IgD-negative memory B cell (primary cell): ENCODE data around the gene ERC2. TPM values are rescaled to one million over a fixed set of nuclear protein-coding genes. Genes with fewer than 3 reads are reported as not detected.
"Not testable (repeated sequence)": the region's sequence is repeated elsewhere in the genome, so short reads cannot be mapped to it uniquely, and the experiment has no call there.

Source experiments
- H3K27ac Mint-ChIP-seq, 3 donors: one replicate each; pipeline ENCODE4 v1.8.0; 2020 to 2022; ENCODE audit warnings: mild to moderate bottlenecking in 3 of 3, mixed read lengths in 3 of 3, moderate library complexity in 1 of 3
- H3K27me3 Mint-ChIP-seq: one replicate; pipeline ENCODE4 v1.8.0; 2021; ENCODE audit warnings: mixed read lengths
- H3K36me3 Mint-ChIP-seq: one replicate; pipeline ENCODE4 v1.8.0; 2020; ENCODE audit warnings: mild to moderate bottlenecking, mixed read lengths
- H3K4me1 Mint-ChIP-seq, 3 donors: one replicate each; pipeline ENCODE4 v1.8.0; 2020 to 2022; ENCODE audit warnings: mixed read lengths in 3 of 3, mild to moderate bottlenecking in 1 of 3
- H3K4me3 Mint-ChIP-seq, 4 donors: one replicate each; pipeline ENCODE4 v1.8.0; 2020 to 2022; ENCODE audit warnings: mild to moderate bottlenecking in 4 of 4, mixed read lengths in 4 of 4, moderate library complexity in 3 of 4
- H3K9me3 Mint-ChIP-seq, 3 donors: one replicate each; pipeline ENCODE4 v1.8.0; 2020 to 2021; ENCODE audit warnings: mixed read lengths in 3 of 3, mild to moderate bottlenecking in 1 of 3
- polyA plus RNA-seq: library from polyadenylated mRNA; unstranded; fragments of 300-500 nt; fragmentation: Illumina TruSeq; gene quantifications from one replicate; pipeline ENCODE4 v1.2.3, GENCODE V29; 2021

Gene ERC2
- not detected for polyA plus RNA-seq

DNA sequence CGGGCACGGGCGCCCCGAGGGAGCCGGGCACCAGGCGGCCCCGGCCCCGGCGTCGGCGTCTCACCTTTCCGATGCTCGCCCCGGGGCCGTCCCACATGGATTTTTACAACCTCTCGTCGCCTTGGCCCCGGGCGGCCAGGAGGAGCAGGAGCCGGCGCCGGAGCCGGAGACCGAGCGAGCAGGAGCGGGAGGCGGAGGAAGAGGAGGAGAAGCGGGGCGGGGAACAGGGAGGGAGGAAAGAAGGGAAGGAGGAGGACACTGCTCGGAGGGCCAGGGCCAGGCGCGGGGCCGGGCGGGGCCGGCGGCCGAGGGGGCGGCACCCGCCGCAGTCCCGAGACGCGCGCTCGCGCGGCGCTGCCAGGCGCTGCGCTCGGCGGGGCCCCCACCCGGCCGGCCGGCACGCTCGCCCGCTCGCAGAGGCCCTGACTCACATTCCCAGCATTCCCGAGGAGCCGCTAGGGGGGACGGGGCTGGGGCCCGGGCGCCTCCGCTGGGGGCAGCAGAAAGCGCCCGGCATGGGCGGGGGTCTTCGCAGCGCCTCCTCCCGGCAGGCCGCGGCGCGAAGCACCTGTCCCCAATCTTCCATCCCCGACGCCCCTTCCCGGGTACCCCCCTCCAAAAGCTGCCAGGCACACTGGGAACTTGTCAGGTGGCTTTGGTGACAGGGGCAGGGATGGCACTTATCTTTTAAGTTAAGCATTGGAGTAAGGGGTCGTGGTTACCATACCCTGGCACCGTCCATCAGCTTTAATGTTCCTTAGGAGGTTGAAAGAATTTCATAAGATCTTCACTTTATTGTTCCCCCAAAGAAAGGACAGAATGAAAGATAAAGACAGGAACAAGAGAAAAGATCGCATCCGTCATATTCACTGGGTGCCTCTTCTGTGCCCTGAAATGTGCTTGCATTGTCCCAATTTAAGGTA lies at the start of gene ERC2:
TSS of gene ERC2 (minus strand) at position 284 of the 923 bp plus-strand sequence.
- no peaks in the 10 kb centered on the region for H3K36me3 Mint-ChIP-seq

DNA sequence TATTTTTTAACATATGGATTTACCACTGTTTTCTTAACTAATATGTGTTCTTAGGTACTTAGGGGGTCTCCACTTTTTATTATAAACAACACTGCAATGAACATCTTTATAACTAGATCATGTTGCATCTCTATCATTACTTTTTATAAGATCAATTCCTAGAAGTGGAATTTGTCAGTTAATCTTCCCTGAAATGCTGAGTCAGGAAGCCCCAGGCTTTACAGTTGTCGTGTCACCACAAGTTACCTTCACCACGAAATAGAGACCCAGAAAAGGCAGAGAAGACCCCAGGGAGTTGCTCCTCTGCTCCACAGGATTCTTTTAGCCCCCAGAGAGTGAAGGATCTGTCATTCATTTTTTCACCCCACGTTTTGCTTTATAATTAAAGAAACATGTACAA lies 34.5 kb upstream of the ERC2 start:
- peaks cover 19% of the 10 kb centered on the region for H3K27me3 Mint-ChIP-seq
- H3K4me3 Mint-ChIP-seq, result no peak overlapping the region
- no peaks in the 10 kb centered on the region for H3K36me3 Mint-ChIP-seq

More for the DNA sequence above, at the start of gene ERC2:
- H3K27me3 Mint-ChIP-seq, result peaks cover 39% of the 10 kb centered on the region
- peak within 1 kb of the TSS in 3 of 4 donors; percentile 66 to 88 (median 73) for H3K4me3 Mint-ChIP-seq
- H3K9me3 Mint-ChIP-seq, result no peaks in the 10 kb centered on the region
- peaks cover 0 to 3% (median 0%) of the 10 kb centered on the region in 3 donors for H3K4me1 Mint-ChIP-seq
- H3K27ac Mint-ChIP-seq, result no peak within 1 kb of the TSS

DNA sequence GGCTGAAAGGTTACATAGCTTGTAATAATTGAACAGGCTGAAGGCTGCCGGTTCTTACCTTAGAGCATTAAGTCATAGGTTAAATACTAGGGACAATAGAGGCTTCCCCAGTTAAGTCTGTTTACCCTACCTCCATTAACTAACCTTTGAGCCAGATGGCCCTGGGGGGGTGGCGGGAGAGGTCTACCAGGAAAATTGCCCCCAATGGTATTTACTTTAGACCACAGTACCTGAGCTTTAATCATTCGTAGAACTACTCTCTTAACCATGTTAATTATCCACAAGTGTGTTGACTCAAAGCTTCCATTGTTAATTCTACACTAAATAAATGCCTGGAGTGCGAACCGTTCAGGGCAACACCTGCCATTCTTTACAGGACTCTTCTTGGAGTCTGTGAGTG lies 28.1 kb upstream of the ERC2 start:
- H3K27me3 Mint-ChIP-seq, H3K36me3 Mint-ChIP-seq, H3K27ac Mint-ChIP-seq, H3K4me3 Mint-ChIP-seq, H3K4me1 Mint-ChIP-seq: not testable (repeated sequence)
- H3K9me3 Mint-ChIP-seq, result peaks cover 0 to 13% (median 4%) of the 10 kb centered on the region in 3 donors

More for the DNA sequence above, 34.5 kb upstream of the ERC2 start:
- H3K4me1 Mint-ChIP-seq, result no peaks in the 10 kb centered on the region
- peaks cover 4 to 8% (median 6%) of the 10 kb centered on the region in 3 donors for H3K9me3 Mint-ChIP-seq
- H3K27ac Mint-ChIP-seq, result no peak overlapping the region

DNA sequence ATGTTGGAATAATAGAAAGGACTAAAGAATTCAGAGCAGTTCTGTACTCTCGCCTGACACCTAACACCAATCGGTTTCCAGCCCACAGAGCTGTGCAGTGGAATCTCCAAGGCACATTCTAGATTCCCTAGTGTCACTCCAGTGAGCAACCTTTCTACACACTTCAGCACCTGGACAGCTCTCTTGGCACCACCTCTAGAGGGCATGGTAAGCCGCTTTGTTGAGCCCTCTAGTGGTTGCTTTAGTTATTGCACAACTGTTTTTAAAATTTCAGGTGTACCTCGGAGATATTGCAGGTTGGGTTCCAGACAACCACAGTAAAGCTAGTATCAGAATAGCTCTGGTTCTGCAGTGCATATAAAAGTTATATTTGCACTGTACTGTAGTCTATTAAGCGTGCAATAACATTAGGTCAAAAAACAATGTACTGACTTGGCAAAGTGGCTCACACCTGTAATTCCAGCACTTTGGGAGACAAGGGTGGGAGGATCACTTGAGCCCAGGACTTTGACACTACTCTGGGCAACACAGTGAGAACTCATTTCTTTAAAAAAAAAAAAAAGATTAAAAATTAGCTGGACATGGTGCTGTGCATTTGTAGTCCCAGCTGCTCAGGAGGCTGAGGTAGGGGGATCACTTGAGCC lies 26.5 kb upstream of the ERC2 start:
- Mint-ChIP-seq H3K9me3 (peaks cover 0 to 11% (median 4%) of the 10 kb centered on the region in 3 donors), H3K36me3 (no peaks in the 10 kb centered on the region), H3K4me1 (peaks cover 0 to 3% (median 0%) of the 10 kb centered on the region in 3 donors), H3K4me3 (no peak overlapping the region), H3K27me3 (peaks cover 8% of the 10 kb centered on the region), H3K27ac (no peak overlapping the region)

DNA sequence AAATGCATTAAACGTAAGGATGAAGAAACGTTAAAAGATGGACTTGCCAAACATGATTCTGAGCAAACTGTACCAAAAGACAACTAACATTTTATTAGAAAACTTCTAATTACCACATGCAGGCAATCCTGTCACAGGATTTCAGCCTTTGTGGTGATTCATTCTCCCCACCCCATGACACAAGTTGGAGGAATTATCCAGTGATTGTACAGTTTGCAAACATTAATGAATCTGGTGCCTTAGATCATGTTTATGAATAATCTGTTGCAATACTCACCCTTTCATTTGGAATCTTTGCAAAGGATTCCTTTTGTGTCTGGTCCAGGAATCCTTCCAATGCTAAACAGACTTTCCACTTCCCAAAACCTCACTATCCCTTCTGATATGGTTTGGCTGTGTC lies 23.3 kb upstream of the ERC2 start:
- Mint-ChIP-seq H3K4me1 (peaks cover 0 to 3% (median 0%) of the 10 kb centered on the region in 3 donors), H3K36me3 (no peaks in the 10 kb centered on the region), H3K27ac (no peak overlapping the region), H3K9me3 (peaks cover 0 to 6% (median 3%) of the 10 kb centered on the region in 3 donors), H3K4me3 (no peak overlapping the region), H3K27me3 (peaks cover 8% of the 10 kb centered on the region)

DNA sequence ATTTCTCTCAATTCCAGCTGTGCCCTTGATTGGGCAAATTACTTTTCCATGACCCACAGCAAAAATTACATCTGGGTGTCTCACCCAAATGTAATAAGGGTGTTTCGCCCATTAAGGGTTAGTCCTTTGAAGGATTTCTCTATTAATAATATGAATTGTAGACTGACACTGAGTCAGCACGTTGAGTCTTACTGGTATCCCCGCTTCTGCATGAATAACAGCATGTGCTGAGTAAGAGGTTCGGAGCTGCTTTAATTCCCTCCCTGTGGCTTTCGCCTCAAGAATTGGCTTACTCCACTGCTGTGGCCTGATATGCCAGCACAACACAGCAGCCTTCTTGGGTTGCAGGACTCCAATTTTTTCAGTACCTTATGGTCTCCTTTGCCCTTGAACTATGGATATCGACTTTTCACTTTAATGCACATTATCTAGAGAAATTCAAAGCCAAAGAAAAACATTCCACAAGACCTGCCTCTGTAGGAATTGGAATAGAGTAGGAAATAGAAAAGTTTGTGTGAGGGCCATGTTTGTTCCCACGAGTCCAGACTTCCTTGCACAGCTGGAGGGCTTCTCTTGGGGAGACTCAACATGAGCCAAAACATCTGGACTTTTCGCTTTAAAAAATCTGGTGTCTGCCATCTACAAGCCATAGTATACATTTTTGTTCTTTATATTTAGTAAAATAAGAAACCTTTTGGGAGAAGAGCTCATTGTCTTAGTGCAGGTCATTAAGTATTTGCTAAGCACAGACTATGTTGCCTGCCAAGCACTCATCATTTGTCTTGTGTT lies 20.7 kb upstream of the ERC2 start:
- Mint-ChIP-seq H3K36me3 (no peaks in the 10 kb centered on the region), H3K9me3 (peaks cover 0 to 6% (median 3%) of the 10 kb centered on the region in 3 donors), H3K4me3 (no peak overlapping the region), H3K27ac (no peak overlapping the region), H3K27me3 (peaks cover 8% of the 10 kb centered on the region), H3K4me1 (no peaks in the 10 kb centered on the region)

DNA sequence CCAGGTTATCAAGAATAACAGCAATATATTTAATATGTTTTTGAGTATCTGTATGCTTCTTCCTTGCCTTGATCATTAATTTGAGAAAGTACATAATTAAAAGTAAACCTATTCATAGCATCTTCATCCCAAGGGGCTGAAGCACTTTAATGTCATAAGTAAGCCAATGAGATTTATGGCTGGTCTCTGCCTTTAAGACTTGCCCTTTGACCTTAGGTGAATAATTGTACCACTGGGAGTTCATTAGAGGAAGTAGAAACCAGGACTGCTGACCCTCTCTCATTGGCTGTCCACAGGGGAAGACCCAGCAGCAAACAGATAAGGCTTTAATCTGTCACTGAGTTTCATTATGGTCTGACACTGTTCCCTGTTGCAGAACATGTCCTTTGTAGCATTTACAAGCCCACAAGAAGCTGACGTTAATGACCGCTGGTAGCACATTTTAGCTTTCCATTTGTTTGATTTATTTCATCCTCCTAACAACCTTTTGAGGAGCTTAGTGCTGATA lies 16.3 kb upstream of the ERC2 start:
- Mint-ChIP-seq H3K4me3 (no peak overlapping the region), H3K9me3 (peaks cover 0 to 3% (median 0%) of the 10 kb centered on the region in 3 donors), H3K4me1 (no peaks in the 10 kb centered on the region), H3K27me3 (peaks cover 5% of the 10 kb centered on the region), H3K27ac (no peak overlapping the region), H3K36me3 (no peaks in the 10 kb centered on the region)

DNA sequence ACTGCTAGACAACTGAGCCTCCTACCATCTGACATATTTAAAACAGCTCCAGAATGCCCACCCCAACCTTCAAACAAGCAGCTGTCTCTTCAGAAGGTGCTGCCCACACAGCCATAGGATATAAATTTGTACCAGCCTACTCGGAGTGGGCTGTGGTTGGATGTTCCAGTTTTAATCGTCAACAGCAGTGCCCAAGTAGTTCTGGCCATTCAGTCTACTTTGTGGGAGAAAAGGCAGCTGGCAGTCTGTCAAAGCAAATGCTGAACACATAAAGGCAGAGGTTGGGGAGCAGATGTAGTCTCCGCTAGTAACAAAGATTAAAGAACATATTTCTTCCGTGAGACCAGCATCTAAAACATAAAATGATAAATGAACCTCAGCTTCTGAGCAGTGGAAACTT lies 15.9 kb upstream of the ERC2 start:
- Mint-ChIP-seq H3K27me3 (peaks cover 5% of the 10 kb centered on the region), H3K9me3 (peaks cover 0 to 3% (median 0%) of the 10 kb centered on the region in 3 donors), H3K36me3 (no peaks in the 10 kb centered on the region), H3K27ac (no peak overlapping the region), H3K4me1 (no peaks in the 10 kb centered on the region), H3K4me3 (no peak overlapping the region)

DNA sequence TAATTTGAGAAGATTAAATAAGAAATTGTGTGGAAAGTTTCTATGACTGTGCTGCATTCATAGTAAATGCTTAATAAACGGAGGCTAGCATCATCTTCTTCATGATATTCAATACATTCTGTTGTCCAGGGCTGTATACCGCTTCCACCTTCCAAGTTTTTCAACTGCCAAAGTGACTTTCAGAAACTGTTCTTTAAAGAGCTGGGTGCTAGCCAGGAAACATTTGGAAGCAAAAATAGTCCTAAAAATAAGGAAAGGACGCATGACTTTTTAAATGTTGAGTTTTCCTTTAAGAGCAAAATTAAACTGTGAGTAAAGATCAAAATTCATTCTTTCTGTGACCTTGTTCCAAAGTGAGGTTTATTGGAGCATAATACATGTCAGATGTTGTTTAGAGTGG lies 9.4 kb upstream of the ERC2 start:
- H3K36me3 Mint-ChIP-seq, result no peaks in the 10 kb centered on the region
- H3K27ac Mint-ChIP-seq, result no peak overlapping the region
- H3K9me3 Mint-ChIP-seq, result peaks cover 0 to 2% (median 0%) of the 10 kb centered on the region in 3 donors
- peaks cover 11% of the 10 kb centered on the region for H3K27me3 Mint-ChIP-seq
- no peak overlapping the region for H3K4me3 Mint-ChIP-seq
- H3K4me1 Mint-ChIP-seq, result no peaks in the 10 kb centered on the region

DNA sequence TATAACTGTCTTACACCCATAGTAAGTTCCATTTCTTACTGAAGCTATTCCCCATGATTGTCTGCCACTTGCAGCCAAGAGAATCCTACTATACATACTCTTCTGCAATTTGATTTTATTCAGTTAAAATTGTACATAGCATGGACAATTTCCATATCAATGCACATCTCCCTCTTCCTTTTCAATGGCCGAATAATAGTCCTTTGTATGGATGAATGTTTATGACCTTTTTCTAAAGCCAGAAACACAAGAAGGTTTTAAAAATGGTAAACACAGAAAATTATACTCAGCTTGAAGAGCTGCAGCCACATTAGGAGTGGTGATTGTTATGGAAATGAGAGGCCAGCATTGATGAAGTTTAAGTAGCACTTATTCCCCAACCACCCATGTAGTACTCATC lies 8.5 kb upstream of the ERC2 start:
- H3K27me3 Mint-ChIP-seq, result peaks cover 11% of the 10 kb centered on the region
- no peaks in the 10 kb centered on the region for H3K36me3 Mint-ChIP-seq
- no peak overlapping the region for H3K4me3 Mint-ChIP-seq
- H3K9me3 Mint-ChIP-seq, result peaks cover 0 to 2% (median 0%) of the 10 kb centered on the region in 3 donors
- H3K4me1 Mint-ChIP-seq, result no peaks in the 10 kb centered on the region
- no peak overlapping the region for H3K27ac Mint-ChIP-seq

DNA sequence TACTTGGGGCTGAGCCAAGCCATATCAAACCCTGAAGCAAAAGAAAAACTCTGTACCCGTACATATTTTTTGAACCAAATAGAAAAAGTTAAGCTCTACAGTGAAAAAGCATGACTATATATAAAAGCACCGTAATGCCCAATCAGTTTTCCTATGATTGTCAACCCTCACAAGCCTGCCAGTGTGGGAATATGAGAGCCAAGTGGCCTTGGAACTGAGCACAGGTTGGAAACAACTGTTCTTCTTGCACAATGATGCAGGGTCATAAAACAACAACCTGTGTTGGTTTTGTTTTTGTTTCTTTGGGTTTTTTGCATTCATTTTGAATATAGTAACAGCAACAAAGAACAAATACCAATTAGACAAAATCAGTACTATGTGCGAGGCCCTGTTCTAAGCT lies 3.5 kb upstream of the ERC2 start:
- H3K4me1 Mint-ChIP-seq, result peaks cover 0 to 3% (median 0%) of the 10 kb centered on the region in 3 donors
- peaks cover 35% of the 10 kb centered on the region for H3K27me3 Mint-ChIP-seq
- no peaks in the 10 kb centered on the region for H3K9me3 Mint-ChIP-seq
- no peak overlapping the region for H3K27ac Mint-ChIP-seq
- no peaks in the 10 kb centered on the region for H3K36me3 Mint-ChIP-seq
- H3K4me3 Mint-ChIP-seq, result no peak overlapping the region

DNA sequence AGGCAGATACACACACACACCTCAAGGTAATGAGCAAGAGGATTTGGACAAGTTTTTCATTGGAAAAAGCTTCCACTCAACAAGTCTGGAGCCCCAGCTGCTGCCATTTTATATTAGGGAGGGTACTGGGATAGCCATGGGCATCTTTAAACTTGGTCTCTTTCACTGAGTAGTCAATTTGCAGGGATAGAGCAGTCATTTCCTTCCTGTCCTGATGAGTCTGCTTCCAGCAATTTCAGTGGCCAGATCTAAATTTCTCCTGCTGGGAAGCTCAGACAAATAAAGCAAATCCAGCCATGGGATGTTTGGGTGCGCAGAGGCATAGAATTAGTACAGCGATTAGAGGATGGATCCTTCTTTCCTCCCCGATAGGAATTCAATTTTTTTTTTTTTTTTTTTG lies 874 bp upstream of the ERC2 start:
- peaks cover 0 to 3% (median 0%) of the 10 kb centered on the region in 3 donors for H3K4me1 Mint-ChIP-seq
- peaks cover 45% of the 10 kb centered on the region for H3K27me3 Mint-ChIP-seq
- H3K36me3 Mint-ChIP-seq, result no peaks in the 10 kb centered on the region
- no peak overlapping the region for H3K27ac Mint-ChIP-seq
- H3K9me3 Mint-ChIP-seq, result no peaks in the 10 kb centered on the region
- H3K4me3 Mint-ChIP-seq, result peak overlapping the region in 2 of 4 donors; percentile 39 to 81

DNA sequence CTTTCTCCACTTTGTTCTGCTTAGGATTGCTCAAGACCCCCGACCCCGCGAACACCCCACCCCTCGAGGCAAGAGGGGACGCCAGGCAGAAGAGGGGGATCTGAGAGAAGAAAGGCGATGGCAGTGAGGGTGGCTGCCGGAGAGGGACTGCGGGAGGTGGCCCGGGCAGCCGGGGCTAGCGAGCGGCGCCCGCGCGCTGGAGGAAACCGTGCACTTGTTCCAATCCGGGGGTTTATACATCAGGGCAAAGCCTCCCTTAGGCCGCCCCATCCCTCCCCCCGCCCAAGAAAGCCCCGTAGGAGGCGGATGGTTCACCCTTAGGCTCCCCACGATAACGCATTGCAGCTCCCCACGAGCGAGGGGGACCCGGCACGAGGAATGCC lies 475 bp downstream of the ERC2 start:
- no peaks in the 10 kb centered on the region for H3K9me3 Mint-ChIP-seq
- peaks cover 39% of the 10 kb centered on the region for H3K27me3 Mint-ChIP-seq
- H3K4me3 Mint-ChIP-seq, result peak overlapping the region in 2 of 4 donors; percentile 51 to 88

DNA sequence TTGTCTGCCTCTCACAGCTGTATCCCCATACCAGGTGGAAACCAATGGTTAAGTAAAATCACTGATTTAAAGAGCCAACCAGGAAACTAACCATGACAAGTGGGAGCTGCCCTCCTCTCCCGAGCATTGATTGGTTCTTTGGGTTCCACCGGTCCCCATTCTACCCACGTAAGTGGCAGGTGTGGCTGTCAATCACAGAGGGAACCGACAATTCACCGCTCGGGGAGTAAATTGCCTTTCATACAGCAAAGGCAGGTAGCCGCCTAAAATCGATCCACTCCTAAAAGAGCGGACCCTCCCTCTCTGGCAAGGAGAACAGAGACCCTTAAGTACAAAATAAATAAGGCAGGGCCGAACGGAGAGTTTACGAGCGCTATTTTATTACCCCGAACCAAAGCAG lies 1.2 kb downstream of the ERC2 start:
- Mint-ChIP-seq H3K9me3 (no peaks in the 10 kb centered on the region), H3K4me1 (peaks cover 0 to 3% (median 0%) of the 10 kb centered on the region in 3 donors), H3K4me3 (peak overlapping the region in 3 of 4 donors; percentile 66 to 88 (median 73)), H3K27me3 (peaks cover 42% of the 10 kb centered on the region), H3K36me3 (no peaks in the 10 kb centered on the region), H3K27ac (no peak overlapping the region)

More for the DNA sequence above, 475 bp downstream of the ERC2 start:
- H3K4me1 Mint-ChIP-seq, result peaks cover 0 to 3% (median 0%) of the 10 kb centered on the region in 3 donors
- H3K36me3 Mint-ChIP-seq, result no peaks in the 10 kb centered on the region
- no peak overlapping the region for H3K27ac Mint-ChIP-seq
